Smooth muscle cell (in vitro differentiated cells): ENCODE measurements around the gene CRELD2. TPM values are rescaled to one million over a fixed set of nuclear protein-coding genes. Genes with fewer than 3 reads are reported as not detected.

ENCODE experiments used
- DNase-seq: peaks from one replicate; lab custom pipeline; 2025; ENCODE audit not compliant: unreplicated experiment; lab: John Stamatoyannopoulos, UW
- H2AFZ ChIP-seq: fragments of 200-600 bp; sonication (generic); 2 replicates; pipeline ENCODE4 v1.6.0; 2016; ENCODE audit warnings: antibody characterized with exemption, low read depth, mild to moderate bottlenecking
- H3F3A ChIP-seq: fragments of 200-600 bp; sonication (generic); 2 replicates; pipeline ENCODE4 v1.6.0; 2017; ENCODE audit warnings: antibody characterized with exemption, low read depth
- H3K27ac ChIP-seq: fragments of 200-600 bp; sonication (generic); 2 replicates; pipeline ENCODE4 v1.5.1; 2016; ENCODE audit warnings: low read depth, mild to moderate bottlenecking
- H3K27me3 ChIP-seq: fragments of 200-600 bp; sonication (generic); 2 replicates; pipeline ENCODE4 v1.6.1; 2016; ENCODE audit warnings: low read depth, mild to moderate bottlenecking
- H3K36me3 ChIP-seq: fragments of 200-600 bp; sonication (generic); 2 replicates; pipeline ENCODE4 v1.5.1; 2016; ENCODE audit warnings: low read depth
- H3K4me1 ChIP-seq: fragments of 200-600 bp; sonication (generic); 2 replicates; pipeline ENCODE4 v1.5.1; 2016; ENCODE audit warnings: low read depth
- H3K4me2 ChIP-seq: fragments of 200-600 bp; sonication (generic); 2 replicates; pipeline ENCODE4 v1.6.0; 2016; ENCODE audit warnings: mild to moderate bottlenecking
- H3K4me3 ChIP-seq: fragments of 200-600 bp; sonication (generic); 2 replicates; pipeline ENCODE4 v1.5.1; 2016; ENCODE audit warnings: mild to moderate bottlenecking
- H3K79me2 ChIP-seq: fragments of 200-600 bp; sonication (generic); 2 replicates; pipeline ENCODE4 v1.6.0; 2016; ENCODE audit warnings: low read depth, mild to moderate bottlenecking
- H3K9ac ChIP-seq: fragments of 200-600 bp; sonication (generic); 2 replicates; pipeline ENCODE4 v1.6.0; 2016; ENCODE audit warnings: low read depth
- H3K9me3 ChIP-seq: fragments of 200-600 bp; sonication (generic); replicated peaks from 2 replicates; pipeline ENCODE4 v1.5.1; 2016; ENCODE audit warnings: low read depth
- H4K20me1 ChIP-seq: fragments of 200-600 bp; sonication (generic); 2 replicates; pipeline ENCODE4 v1.6.0; 2016; ENCODE audit warnings: low read depth
- CTCF ChIP-seq: fragments of 200-600 bp; sonication (generic); IDR thresholded peaks from 2 replicates; pipeline ENCODE4 v1.5.1; 2017; ENCODE audit warnings: borderline replicate concordance, mild to moderate bottlenecking, antibody characterized with exemption; ENCODE audit not compliant: insufficient read depth, poor library complexity, severe bottlenecking
- WGBS: methylation state at CpG from one replicate; pipeline ENCODE4 v1.1.7; 2016; ENCODE audit warnings: low lambda C conversion rate; 5-methylcytosine and 5-hydroxymethylcytosine counted together
- polyA plus RNA-seq: library from polyadenylated mRNA; unstranded; fragments of >200 nt; fragmentation: Nextera tagmentation; extraction: Ambion mirVana; gene quantifications from 2 replicates; pipeline ENCODE4 v1.2.1, GENCODE V29; 2016
- total RNA-seq: library from RNA; depleted of rRNA; stranded (reverse); fragments of >200 nt; gene quantifications from 2 replicates; pipeline ENCODE4 v1.2.3, GENCODE V29; 2014

Gene CRELD2
- total and polyA plus RNA-seq, 2 experiments from 2014 or later, result 52.7 to 127 TPM

- H2AFZ ChIP-seq, result no peak overlapping the region
- H3K27ac ChIP-seq, result no peak overlapping the region
- no peaks in the 10 kb centered on the region for H3K27me3 ChIP-seq
- H4K20me1 ChIP-seq, result no peaks in the 10 kb centered on the region
- H3K4me1 ChIP-seq, result no peaks in the 10 kb centered on the region
- no peak overlapping the region for H3K4me2 ChIP-seq
- no peaks in the 10 kb centered on the region for H3K79me2 ChIP-seq
- no peaks in the 10 kb centered on the region for H3K9me3 ChIP-seq
- DNase-seq, result no peak
- H3F3A ChIP-seq, result no peaks in the 10 kb centered on the region
- no peak for TF ChIP-seq CTCF
- H3K9ac ChIP-seq, result no peak overlapping the region
- no peaks in the 10 kb centered on the region for H3K36me3 ChIP-seq
- 97% methylated on average over 31 of the region's 31 CpGs for WGBS
- no peak overlapping the region for H3K4me3 ChIP-seq
These were observed 5.8 kb downstream of the CRELD2 start for GRCh38 chr22:49924113-49924833.

- 96% methylated on average over 24 of the region's 24 CpGs for WGBS
- no peak for TF ChIP-seq CTCF
- Histone ChIP-seq H3K36me3 (no peaks in the 10 kb centered on the region), H3K9ac (no peak overlapping the region), H3K4me2 (no peak overlapping the region), H3K4me3 (no peak overlapping the region), H3F3A (no peaks in the 10 kb centered on the region), H2AFZ (no peak overlapping the region), H3K79me2 (no peaks in the 10 kb centered on the region), H3K4me1 (no peaks in the 10 kb centered on the region), H3K27ac (no peak overlapping the region), H3K9me3 (no peaks in the 10 kb centered on the region), H3K27me3 (no peaks in the 10 kb centered on the region), H4K20me1 (no peaks in the 10 kb centered on the region)
- DNase-seq, result no peak
These were observed 7.2 kb downstream of the CRELD2 start for GRCh38 chr22:49925525-49926128.

DNA sequence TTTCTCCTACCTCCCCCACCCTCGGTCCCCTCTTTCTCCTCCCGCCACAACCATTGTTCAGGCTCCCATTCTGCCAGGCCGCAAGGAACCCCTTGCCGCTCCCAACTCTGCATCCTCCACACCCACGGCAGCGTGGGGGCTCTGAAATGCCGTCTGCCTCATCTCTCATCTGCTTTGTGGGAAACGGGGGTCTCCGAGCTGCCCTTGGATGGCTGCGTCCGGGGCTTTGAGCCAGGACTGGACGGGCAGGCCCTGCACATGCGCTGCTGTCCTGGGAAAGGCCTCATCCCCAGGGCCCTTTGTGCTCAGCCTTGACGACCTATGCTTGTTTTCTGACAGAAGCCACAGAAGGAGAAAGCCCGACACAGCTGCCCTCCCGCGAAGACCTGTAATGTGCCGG, 8.5 kb downstream of the CRELD2 start:
- H3K9ac ChIP-seq, result no peak overlapping the region
- no peaks in the 10 kb centered on the region for H3F3A ChIP-seq
- DNase-seq, result no peak
- no peak for TF ChIP-seq CTCF
- no peak overlapping the region for H2AFZ ChIP-seq
- H3K9me3 ChIP-seq, result no peaks in the 10 kb centered on the region
- no peaks in the 10 kb centered on the region for H3K27me3 ChIP-seq
- H4K20me1 ChIP-seq, result no peaks in the 10 kb centered on the region
- no peaks in the 10 kb centered on the region for H3K79me2 ChIP-seq
- 94% methylated on average over 16 of the region's 18 CpGs for WGBS
- no peak overlapping the region for H3K4me2 ChIP-seq
- H3K36me3 ChIP-seq, result no peaks in the 10 kb centered on the region
- H3K27ac ChIP-seq, result no peak overlapping the region
- no peak overlapping the region for H3K4me3 ChIP-seq
- H3K4me1 ChIP-seq, result no peaks in the 10 kb centered on the region
